Karpas-422 (cell line): ENCODE data around the gene ENO4. TPM values are rescaled to one million over a fixed set of nuclear protein-coding genes. Genes with fewer than 3 reads are reported as not detected.

ENCODE experiments used
- DNase-seq: peaks from one replicate; pipeline ENCODE4 v3.0.0-alpha.2; 2015
- H2AFZ ChIP-seq: fragments of 200-600 bp; sonication (generic); 2 replicates; pipeline ENCODE4 v1.6.1; 2014; ENCODE audit warnings: antibody characterized with exemption, low read length, mixed read lengths
- H3K27ac ChIP-seq: fragments of 200-600 bp; sonication (generic); 2 replicates; pipeline ENCODE4 v1.5.1; 2014; ENCODE audit warnings: mild to moderate bottlenecking, low read length, moderate library complexity
- H3K27me3 ChIP-seq: fragments of 200-600 bp; sonication (generic); 2 replicates; pipeline ENCODE4 v1.6.1; 2014; ENCODE audit warnings: low read length, mixed read lengths
- H3K36me3 ChIP-seq: fragments of 200-600 bp; sonication (generic); 2 replicates; pipeline ENCODE4 v1.6.1; 2014; ENCODE audit warnings: low read length, mixed read lengths; ENCODE audit not compliant: insufficient read depth
- H3K4me1 ChIP-seq: fragments of 200-600 bp; sonication (generic); 2 replicates; pipeline ENCODE4 v1.6.1; 2014; ENCODE audit warnings: mild to moderate bottlenecking, low read length, mixed read lengths
- H3K4me2 ChIP-seq: fragments of 200-600 bp; sonication (generic); 2 replicates; pipeline ENCODE4 v1.6.1; 2014; ENCODE audit warnings: low read length, low read depth, mild to moderate bottlenecking; ENCODE audit not compliant: poor library complexity, severe bottlenecking
- H3K4me3 ChIP-seq: fragments of 200-600 bp; sonication (generic); 2 replicates; pipeline ENCODE4 v1.5.1; 2014; ENCODE audit warnings: mild to moderate bottlenecking, antibody characterized with exemption, low read length, mixed read lengths
- H3K79me2 ChIP-seq: fragments of 200-600 bp; sonication (generic); 2 replicates; pipeline ENCODE4 v1.6.1; 2014; ENCODE audit warnings: mild to moderate bottlenecking, low read length, mixed read lengths
- H3K9ac ChIP-seq: fragments of 200-600 bp; sonication (generic); 2 replicates; pipeline ENCODE4 v1.6.0; 2014; ENCODE audit warnings: low read length
- H3K9me2 ChIP-seq: fragments of 200-600 bp; sonication (generic), shearing (Covaris generic); replicated peaks from 2 replicates; pipeline ENCODE4 v1.6.0; 2014; ENCODE audit warnings: mild to moderate bottlenecking, low read length, moderate library complexity; ENCODE audit not compliant: insufficient read depth
- H3K9me3 ChIP-seq: fragments of 300-700, 200-600 bp; sonication (generic); 2 replicates; pipeline ENCODE4 v1.6.1; 2014; ENCODE audit warnings: low read length, mixed read lengths
- H4K20me1 ChIP-seq: fragments of 200-600 bp; sonication (generic); 2 replicates; pipeline ENCODE4 v1.6.1; 2014; ENCODE audit warnings: mild to moderate bottlenecking, antibody characterized with exemption, low read length, low read depth; ENCODE audit not compliant: insufficient read depth
- total RNA-seq: library from RNA; depleted of rRNA; stranded (reverse); fragments of >200 nt; shearing (Covaris generic); gene quantifications from 2 replicates; pipeline ENCODE4 v1.2.3, GENCODE V29; 2014; ENCODE audit warnings: low replicate concordance

ENO4 gene
- total RNA-seq, 1 experiment from 2014 or later: not detected

DNA sequence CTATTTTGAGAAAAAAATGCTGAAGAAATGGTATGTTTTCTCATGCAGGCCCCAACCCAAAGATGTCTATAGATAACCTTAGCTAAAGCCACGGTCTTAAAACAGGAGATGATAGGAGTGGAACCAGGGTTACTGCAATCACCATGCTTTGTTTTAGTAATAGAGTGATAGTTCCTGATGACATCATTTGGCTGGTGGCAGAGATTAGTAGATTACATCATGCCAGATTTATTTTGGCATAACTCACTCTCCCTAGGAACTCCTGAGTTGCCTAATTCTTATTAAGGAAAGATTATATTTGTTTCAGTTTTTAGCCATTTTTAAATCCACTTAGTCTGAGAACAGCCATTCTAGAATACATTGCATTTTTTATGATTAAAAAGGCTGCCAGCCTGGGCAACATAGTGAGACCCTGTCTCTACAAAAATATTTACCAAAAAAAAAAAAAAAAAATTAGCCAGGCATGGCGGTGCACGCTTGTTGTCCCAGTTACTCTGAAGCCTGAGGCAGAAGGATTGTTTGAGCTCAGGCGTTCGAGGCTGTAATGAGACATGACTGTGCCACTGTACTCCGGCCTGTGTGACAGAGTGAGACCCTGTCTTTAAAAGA lies 17.8 kb downstream of the ENO4 start:
- Histone ChIP-seq H3K9me3 (no peaks in the 10 kb centered on the region), H3K4me3 (no peak overlapping the region), H3K9ac (no peak overlapping the region), H3K27me3 (no peaks in the 10 kb centered on the region), H3K79me2 (no peaks in the 10 kb centered on the region), H3K4me1 (no peaks in the 10 kb centered on the region), H3K9me2 (no peaks in the 10 kb centered on the region), H3K27ac (no peak overlapping the region), H4K20me1 (no peaks in the 10 kb centered on the region), H3K36me3 (no peaks in the 10 kb centered on the region), H3K4me2 (no peak overlapping the region), H2AFZ (no peak overlapping the region)
- DNase-seq: no peak

- Histone ChIP-seq H3K36me3 (no peaks in the 10 kb centered on the region), H3K27ac (no peak overlapping the region), H4K20me1 (no peaks in the 10 kb centered on the region), H3K4me1 (no peaks in the 10 kb centered on the region), H3K79me2 (no peaks in the 10 kb centered on the region), H2AFZ (no peak overlapping the region), H3K9ac (no peak overlapping the region), H3K27me3 (no peaks in the 10 kb centered on the region), H3K4me3 (no peak overlapping the region), H3K9me2 (no peaks in the 10 kb centered on the region), H3K4me2 (no peak overlapping the region), H3K9me3 (no peaks in the 10 kb centered on the region)
- DNase-seq: no peak
These were observed 18.9 kb downstream of the ENO4 start for GRCh38 chr10:116868198-116868676.

DNA sequence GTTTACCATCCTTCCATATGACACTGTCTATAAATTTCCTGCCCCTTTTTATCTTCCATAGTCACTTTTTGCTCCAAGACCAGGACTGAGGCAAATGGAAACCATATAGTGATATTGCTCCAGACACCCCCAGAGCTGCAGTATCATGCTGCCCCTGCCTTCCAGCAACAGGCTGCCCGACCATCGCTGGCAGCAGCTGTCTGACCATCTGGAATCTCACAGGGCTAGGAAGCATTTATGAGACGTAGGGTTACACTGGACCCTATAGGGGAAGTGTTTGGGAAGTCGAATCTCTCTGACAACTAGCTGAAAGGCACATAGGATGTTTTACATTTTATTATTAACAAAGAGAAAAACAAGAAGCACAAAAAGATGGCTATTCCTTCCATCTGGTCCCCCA lies 19.4 kb downstream of the ENO4 start:
- H3K9me3 ChIP-seq: no peaks in the 10 kb centered on the region
- no peak overlapping the region for H3K27ac ChIP-seq
- DNase-seq: no peak
- H4K20me1 ChIP-seq: no peaks in the 10 kb centered on the region
- no peaks in the 10 kb centered on the region for H3K27me3 ChIP-seq
- H3K9ac ChIP-seq: no peak overlapping the region
- H3K4me2 ChIP-seq: no peak overlapping the region
- no peak overlapping the region for H3K4me3 ChIP-seq
- H3K79me2 ChIP-seq: no peaks in the 10 kb centered on the region
- no peaks in the 10 kb centered on the region for H3K9me2 ChIP-seq
- no peaks in the 10 kb centered on the region for H3K36me3 ChIP-seq
- no peaks in the 10 kb centered on the region for H3K4me1 ChIP-seq
- H2AFZ ChIP-seq: no peak overlapping the region

DNA sequence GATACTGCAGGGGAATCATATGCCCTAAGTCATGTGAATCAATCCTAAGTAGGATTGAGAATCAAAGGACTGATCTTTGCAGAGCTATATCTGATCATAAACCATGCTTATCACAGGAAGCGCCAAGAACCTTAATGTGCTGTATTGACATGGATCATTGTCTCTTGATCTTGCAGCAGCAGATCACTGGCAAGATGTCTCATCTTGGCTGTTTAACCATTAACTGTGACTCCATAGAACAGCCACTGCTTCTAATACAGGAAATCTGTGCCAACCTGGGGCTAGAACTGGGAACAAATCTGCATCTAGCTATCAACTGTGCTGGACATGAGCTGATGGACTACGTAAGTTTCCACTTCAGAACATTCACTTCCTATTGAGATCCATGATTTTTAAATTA lies 21.6 kb downstream of the ENO4 start:
- no peaks in the 10 kb centered on the region for H3K9me2 ChIP-seq
- no peaks in the 10 kb centered on the region for H3K36me3 ChIP-seq
- H3K4me3 ChIP-seq: no peak overlapping the region
- no peak overlapping the region for H3K9ac ChIP-seq
- no peak for DNase-seq
- H3K27ac ChIP-seq: no peak overlapping the region
- no peak overlapping the region for H2AFZ ChIP-seq
- H3K27me3 ChIP-seq: no peaks in the 10 kb centered on the region
- no peaks in the 10 kb centered on the region for H3K79me2 ChIP-seq
- H4K20me1 ChIP-seq: no peaks in the 10 kb centered on the region
- H3K4me2 ChIP-seq: no peak overlapping the region
- no peaks in the 10 kb centered on the region for H3K4me1 ChIP-seq
- H3K9me3 ChIP-seq: no peaks in the 10 kb centered on the region

DNA sequence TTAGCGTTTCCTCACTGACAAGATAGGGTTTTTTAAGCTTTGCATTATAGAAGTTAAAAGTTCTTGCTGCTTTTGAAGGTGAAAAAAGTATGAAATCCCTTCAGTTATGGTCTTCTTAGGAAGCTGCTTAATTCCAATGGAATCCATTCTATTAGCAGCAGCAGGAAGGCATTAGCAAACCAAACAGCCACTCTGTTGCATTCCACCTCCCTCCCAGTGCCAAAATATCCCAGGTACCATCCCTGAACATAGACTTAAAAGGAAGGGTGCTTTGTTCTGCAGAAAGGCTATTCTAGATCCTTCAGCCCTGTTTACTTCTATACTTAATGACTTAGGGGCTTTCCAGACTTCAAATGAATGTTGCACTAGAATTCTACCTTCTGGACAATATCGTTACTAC lies 23.8 kb downstream of the ENO4 start:
- Histone ChIP-seq H3K36me3 (no peaks in the 10 kb centered on the region), H3K4me3 (no peak overlapping the region)
- DNase-seq: no peak

DNA sequence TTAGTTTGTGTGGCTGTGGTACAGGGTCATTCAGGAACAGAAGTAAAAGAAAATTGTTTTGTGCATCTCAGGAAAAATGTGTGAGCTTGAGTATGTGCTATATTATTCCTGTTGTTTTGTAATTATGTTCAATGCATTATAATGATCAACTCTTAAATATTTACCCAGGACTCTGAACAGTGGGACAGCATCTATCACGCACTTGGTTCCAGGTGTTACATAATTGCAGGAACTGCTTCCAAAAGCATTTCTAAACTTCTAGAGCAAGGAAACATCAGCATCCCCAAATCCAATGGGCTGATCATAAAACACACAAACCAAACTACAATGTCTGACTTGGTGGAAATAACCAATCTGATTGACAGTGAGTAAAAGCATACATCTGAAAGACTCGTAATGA lies 26.6 kb downstream of the ENO4 start:
- H3K9ac ChIP-seq: no peak overlapping the region
- H3K27me3 ChIP-seq: no peaks in the 10 kb centered on the region
- H2AFZ ChIP-seq: no peak overlapping the region
- DNase-seq: no peak
- H4K20me1 ChIP-seq: no peaks in the 10 kb centered on the region
- no peaks in the 10 kb centered on the region for H3K4me1 ChIP-seq
- no peak overlapping the region for H3K27ac ChIP-seq
- H3K79me2 ChIP-seq: no peaks in the 10 kb centered on the region
- H3K36me3 ChIP-seq: no peaks in the 10 kb centered on the region
- no peak overlapping the region for H3K4me2 ChIP-seq
- no peaks in the 10 kb centered on the region for H3K9me2 ChIP-seq
- H3K4me3 ChIP-seq: no peak overlapping the region
- H3K9me3 ChIP-seq: no peaks in the 10 kb centered on the region

More for the DNA sequence above, 23.8 kb downstream of the ENO4 start:
- no peaks in the 10 kb centered on the region for H4K20me1 ChIP-seq
- H3K79me2 ChIP-seq: no peaks in the 10 kb centered on the region
- no peak overlapping the region for H3K27ac ChIP-seq
- no peak overlapping the region for H2AFZ ChIP-seq
- H3K27me3 ChIP-seq: no peaks in the 10 kb centered on the region
- H3K9me2 ChIP-seq: no peaks in the 10 kb centered on the region
- H3K4me1 ChIP-seq: no peaks in the 10 kb centered on the region
- no peaks in the 10 kb centered on the region for H3K9me3 ChIP-seq
- H3K9ac ChIP-seq: no peak overlapping the region
- no peak overlapping the region for H3K4me2 ChIP-seq

DNA sequence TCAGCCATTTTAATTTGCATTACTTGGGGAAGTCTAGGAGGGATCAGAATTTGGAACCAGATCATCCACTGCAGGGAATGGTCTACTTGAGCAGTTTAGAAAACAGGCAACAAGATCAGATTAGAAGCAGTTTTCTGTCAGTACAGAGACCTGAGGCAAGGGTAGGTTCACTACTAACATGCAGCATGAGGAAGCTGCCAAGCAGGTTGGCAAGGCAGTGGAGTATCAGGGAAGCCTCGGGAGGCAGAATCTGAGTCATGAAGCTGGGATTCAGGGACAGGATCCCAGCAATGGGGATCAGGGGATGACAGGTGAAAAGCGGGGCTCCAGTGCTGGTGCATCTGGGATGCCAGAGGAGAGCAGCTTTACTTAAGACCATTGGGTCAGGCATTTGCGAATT lies 28.1 kb downstream of the ENO4 start:
- H3K27me3 ChIP-seq: no peaks in the 10 kb centered on the region
- no peak overlapping the region for H3K4me3 ChIP-seq
- no peak for DNase-seq
- H3K9me3 ChIP-seq: no peaks in the 10 kb centered on the region
- H3K36me3 ChIP-seq: no peaks in the 10 kb centered on the region
- H3K4me1 ChIP-seq: no peaks in the 10 kb centered on the region
- H3K4me2 ChIP-seq: no peak overlapping the region
- no peak overlapping the region for H2AFZ ChIP-seq
- H4K20me1 ChIP-seq: no peaks in the 10 kb centered on the region
- no peak overlapping the region for H3K9ac ChIP-seq
- no peaks in the 10 kb centered on the region for H3K9me2 ChIP-seq
- no peaks in the 10 kb centered on the region for H3K79me2 ChIP-seq
- no peak overlapping the region for H3K27ac ChIP-seq

DNA sequence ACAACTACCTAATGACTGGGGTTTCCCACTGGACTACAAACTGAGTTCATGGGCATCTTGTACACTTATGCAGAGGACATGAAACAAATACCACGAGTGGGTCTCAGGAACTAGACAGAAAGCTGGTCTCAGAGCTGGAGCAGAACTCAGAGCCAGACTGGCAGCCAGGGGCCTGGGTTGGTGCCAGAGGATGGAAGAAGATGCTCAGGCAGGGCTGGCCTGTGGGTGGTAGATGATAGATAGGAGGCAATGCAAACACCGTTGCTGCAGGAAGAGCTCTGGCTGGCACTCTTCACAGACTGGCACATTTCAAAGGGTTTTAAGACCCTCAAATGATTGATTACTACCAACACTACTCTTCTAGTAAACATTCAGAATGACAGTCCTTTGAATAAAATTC lies 28.8 kb downstream of the ENO4 start:
- Histone ChIP-seq H3K4me3 (no peak overlapping the region), H3K27me3 (no peaks in the 10 kb centered on the region), H3K4me2 (no peak overlapping the region)

More for the DNA sequence above, 28.8 kb downstream of the ENO4 start:
- H3K79me2 ChIP-seq: no peaks in the 10 kb centered on the region
- H3K9me3 ChIP-seq: no peaks in the 10 kb centered on the region
- H3K9ac ChIP-seq: no peak overlapping the region
- no peaks in the 10 kb centered on the region for H3K4me1 ChIP-seq
- H3K27ac ChIP-seq: no peak overlapping the region
- H3K9me2 ChIP-seq: no peaks in the 10 kb centered on the region
- no peaks in the 10 kb centered on the region for H3K36me3 ChIP-seq
- no peaks in the 10 kb centered on the region for H4K20me1 ChIP-seq
- DNase-seq: no peak
- H2AFZ ChIP-seq: no peak overlapping the region
